SK-N-SH (cell line): ENCODE data around the gene TSPAN15. TPM values are rescaled to one million over a fixed set of nuclear protein-coding genes. Genes with fewer than 3 reads are reported as not detected.

Source experiments
- CTCF ChIA-PET: fragments of 300-600, 350-600 bp; formaldehyde crosslinking; extraction: SDS; loops from one replicate; lab custom pipeline; 2021; lab: Yijun Ruan, JAX
- POLR2A ChIA-PET: fragments of 350-600 bp; sonication (Branson Sonifier 250); formaldehyde crosslinking; extraction: SDS; loops from one replicate; lab custom pipeline; 2020; ENCODE audit warnings: antibody characterized with exemption, inconsistent platforms; lab: Yijun Ruan, JAX
- DNase-seq: peaks from one replicate; pipeline ENCODE4 v3.0.0; 2012
- H2AFZ ChIP-seq: fragments of 200-600 bp; sonication (generic); 2 replicates; pipeline ENCODE4 v1.8.1; 2016; ENCODE audit warnings: antibody characterized with exemption, mild to moderate bottlenecking, low read depth
- H3F3A ChIP-seq: fragments of 200-600 bp; sonication (generic); replicated peaks from 2 replicates; pipeline ENCODE3; 2016; ENCODE audit warnings: antibody characterized with exemption, mild to moderate bottlenecking; ENCODE audit not compliant: insufficient read depth
- H3K27ac ChIP-seq, 2 experiments: fragments of 200-500 bp in 1 of 2; fragments of 200-600 bp in 1 of 2; sonication (Bioruptor generic) in 1 of 2; sonication (generic), shearing (Covaris generic) in 1 of 2; 2 replicates each; pipeline versions ENCODE4 v1.5.1 to v1.6.1; 2014 to 2016; ENCODE audit warnings: low read depth in 2 of 2, inconsistent platforms in 1 of 2, low read length in 1 of 2, mild to moderate bottlenecking in 1 of 2, mixed read lengths in 1 of 2
- H3K27me3 ChIP-seq: fragments of 200-600 bp; sonication (generic), shearing (Covaris generic); 2 replicates; pipeline ENCODE4 v1.6.1; 2016; ENCODE audit warnings: mixed run types; ENCODE audit not compliant: insufficient read depth
- H3K36me3 ChIP-seq, 2 experiments: fragments of 200-500 bp in 1 of 2; fragments of 200-600 bp in 1 of 2; sonication (Bioruptor generic) in 1 of 2; sonication (generic) in 1 of 2; replicated peaks in 1 of 2; 2 replicates each; pipeline versions ENCODE3 to v1.5.1; 2014 to 2016; ENCODE audit warnings: low read length in 1 of 2, mild to moderate bottlenecking in 1 of 2; ENCODE audit not compliant: insufficient read depth in 2 of 2, control insufficient read depth in 1 of 2
- H3K4me1 ChIP-seq, 2 experiments: fragments of 200-500 bp in 1 of 2; fragments of 200-600 bp in 1 of 2; sonication (Bioruptor generic) in 1 of 2; sonication (generic), shearing (Covaris generic) in 1 of 2; 2 replicates each; pipeline versions ENCODE4 v1.5.1 to v1.6.1; 2014 to 2016; ENCODE audit warnings: low read depth in 1 of 2, low read length in 1 of 2, mixed run types in 1 of 2; ENCODE audit not compliant: insufficient read depth in 2 of 2, control insufficient read depth in 1 of 2
- H3K4me2 ChIP-seq: fragments of 200-600 bp; sonication (generic), shearing (Covaris generic); 2 replicates; pipeline ENCODE4 v1.6.1; 2017; ENCODE audit warnings: mixed run types
- H3K4me3 ChIP-seq, 2 experiments: fragments of 200-500 bp in 1 of 2; fragments of 200-600 bp in 1 of 2; sonication (Bioruptor generic) in 1 of 2; sonication (generic), shearing (Covaris generic) in 1 of 2; 2 replicates each; pipeline versions ENCODE4 v1.5.1 to v1.8.1; 2014 to 2016; ENCODE audit warnings: low read depth in 2 of 2, inconsistent platforms in 1 of 2, low read length in 1 of 2, mild to moderate bottlenecking in 1 of 2, mixed read lengths in 1 of 2, moderate library complexity in 1 of 2
- H3K79me2 ChIP-seq: fragments of 200-600 bp; sonication (generic); 2 replicates; pipeline ENCODE4 v1.8.1; 2017; ENCODE audit warnings: mild to moderate bottlenecking; ENCODE audit not compliant: insufficient read depth
- H3K9ac ChIP-seq: fragments of 200-600 bp; sonication (generic); 2 replicates; pipeline ENCODE4 v1.6.1; 2017; ENCODE audit warnings: mixed run types
- H3K9me2 ChIP-seq: fragments of 200-600 bp; sonication (generic); 2 replicates; pipeline ENCODE4 v1.6.1; 2017; ENCODE audit warnings: mixed run types
- H3K9me3 ChIP-seq: fragments of 200-600 bp; sonication (generic); 2 replicates; pipeline ENCODE4 v1.6.1; 2017; ENCODE audit warnings: mixed run types, mild to moderate bottlenecking, moderate library complexity
- H4K20me1 ChIP-seq: fragments of 200-600 bp; sonication (generic); 2 replicates; pipeline ENCODE4 v1.6.1; 2017; ENCODE audit warnings: mild to moderate bottlenecking, mixed run types; ENCODE audit not compliant: insufficient read depth
- CTCF ChIP-seq: fragments of 200-600 bp; sonication (generic); IDR thresholded peaks from 2 replicates; pipeline ENCODE4 v1.6.1; 2017; ENCODE audit warnings: antibody characterized with exemption, mild to moderate bottlenecking, moderate library complexity
- JUND ChIP-seq: IDR thresholded peaks from 2 replicates; pipeline ENCODE4 v1.4.0; 2012
- MXI1 ChIP-seq: IDR thresholded peaks from 2 replicates; pipeline ENCODE4 v1.6.1; 2012; ENCODE audit warnings: mild to moderate bottlenecking, low read depth, low read length, improper control_type of control experiment
- NFIC ChIP-seq: IDR thresholded peaks from 2 replicates; pipeline ENCODE4 v1.4.0; 2012; ENCODE audit warnings: borderline replicate concordance
- NRF1 ChIP-seq: IDR thresholded peaks from 2 replicates; pipeline ENCODE4 v1.6.1; 2012; ENCODE audit warnings: low read depth, mild to moderate bottlenecking, low read length
- RFX5 ChIP-seq: IDR thresholded peaks from 2 replicates; pipeline ENCODE4 v1.6.1; 2012; ENCODE audit warnings: mild to moderate bottlenecking, improper control_type of control experiment, low read length
- SMC3 ChIP-seq: IDR thresholded peaks from 2 replicates; pipeline ENCODE4 v1.6.1; 2012; ENCODE audit warnings: low read depth, low read length, improper control_type of control experiment
- WGBS: methylation state at CpG from one replicate; pipeline ENCODE4 v1.1.6; 2017; ENCODE audit warnings: low lambda C conversion rate; 5-methylcytosine and 5-hydroxymethylcytosine counted together
- polyA plus RNA-seq, 3 experiments: library from polyadenylated mRNA; depleted of rRNA; stranded (reverse); fragments of >200 nt; gene quantifications; 2 replicates each; pipeline ENCODE4 v1.2.3, GENCODE V29; 2012
- TF ChIP-seq, protein P1 (sequence below): IDR thresholded peaks from 2 replicates; pipeline ENCODE4 v1.6.1; 2012; ENCODE audit warnings: mild to moderate bottlenecking, low read depth, low read length, moderate library complexity

TSPAN15 gene
- polyA plus RNA-seq, 1 of the 3 experiments (the other 2 are of a cell fraction) = 8.5 TPM

GRCh38 chr10:69492091-69492745 lies 41.0 kb downstream of the TSPAN15 start:
- DNase-seq = no peak
- 74% methylated on average over 11 of the region's 13 CpGs for WGBS
- Histone ChIP-seq H3K27ac (no peak overlapping the region; a peak in 1 of 4 replicates), H3K27me3 (no peaks in the 10 kb centered on the region), H3K4me1 (peaks cover 0 to 19% of the 10 kb centered on the region in 2 experiments; a peak in 1 of 4 replicates), H3K4me2 (no peak overlapping the region), H2AFZ (no peak overlapping the region), H3K9ac (no peak overlapping the region), H3K36me3 (no peaks in the 10 kb centered on the region), H3K79me2 (no peaks in the 10 kb centered on the region), H3F3A (no peaks in the 10 kb centered on the region), H3K9me2 (no peaks in the 10 kb centered on the region), H3K9me3 (no peaks in the 10 kb centered on the region), H3K4me3 (no peak overlapping the region), H4K20me1 (no peaks in the 10 kb centered on the region)
- POLR2A ChIA-PET = interaction anchor here (1.3 kb wide), 1 partner anchor 13 kb away, joined by 3 read pairs; no protein-coding TSS in a partner anchor
- TF ChIP-seq MXI1 (no peak), SMC3 (no peak), RFX5 (no peak)
- CTCF ChIA-PET = interaction anchor here (0.6 to 2.6 kb wide), 10 partner anchors 13 to 308 kb away, joined by 3 to 10 read pairs (median 5); partner anchors contain the start of gene TSPAN15

DNA sequence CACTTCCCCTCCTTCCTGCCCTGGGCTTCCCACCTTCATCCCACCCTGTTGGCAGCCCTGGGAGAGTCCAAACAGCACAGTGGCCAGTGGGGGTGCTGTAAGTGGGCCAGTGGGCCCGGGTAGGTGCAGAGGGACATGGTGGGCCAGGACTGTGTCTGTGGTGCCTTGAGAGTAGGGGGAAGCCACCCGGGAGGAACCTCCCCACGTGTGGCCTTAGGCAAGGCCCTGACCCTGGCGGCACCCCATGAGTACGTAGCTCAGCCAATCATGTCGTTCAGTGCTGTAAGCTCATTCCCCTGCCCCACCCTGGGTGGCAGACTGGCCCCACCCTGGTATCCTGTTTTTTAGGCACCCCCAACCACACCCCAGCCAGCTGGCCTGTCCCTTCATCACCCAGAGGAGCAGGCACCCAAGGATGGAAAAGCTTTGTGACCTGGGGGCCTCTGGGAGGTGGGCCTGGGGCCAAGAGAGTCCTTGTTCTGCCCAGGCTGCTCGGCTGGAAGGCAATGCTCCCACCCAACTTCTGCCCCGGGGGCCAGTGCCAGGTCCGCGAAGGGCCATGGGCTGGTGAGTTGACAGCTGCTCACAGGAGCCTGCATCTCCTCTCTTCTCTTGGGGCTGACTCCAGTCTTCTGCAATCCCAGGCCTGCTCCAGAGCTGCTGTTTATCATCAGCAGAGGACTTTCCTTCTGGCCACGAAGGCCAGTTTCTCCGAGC lies 41.6 kb downstream of the TSPAN15 start:
- H3K9me3 ChIP-seq = no peaks in the 10 kb centered on the region
- TF ChIP-seq JUND (no peak), CTCF (no peak), NRF1 (no peak), MXI1 (no peak), NFIC (no peak)
- TF ChIP-seq, protein P1, sequence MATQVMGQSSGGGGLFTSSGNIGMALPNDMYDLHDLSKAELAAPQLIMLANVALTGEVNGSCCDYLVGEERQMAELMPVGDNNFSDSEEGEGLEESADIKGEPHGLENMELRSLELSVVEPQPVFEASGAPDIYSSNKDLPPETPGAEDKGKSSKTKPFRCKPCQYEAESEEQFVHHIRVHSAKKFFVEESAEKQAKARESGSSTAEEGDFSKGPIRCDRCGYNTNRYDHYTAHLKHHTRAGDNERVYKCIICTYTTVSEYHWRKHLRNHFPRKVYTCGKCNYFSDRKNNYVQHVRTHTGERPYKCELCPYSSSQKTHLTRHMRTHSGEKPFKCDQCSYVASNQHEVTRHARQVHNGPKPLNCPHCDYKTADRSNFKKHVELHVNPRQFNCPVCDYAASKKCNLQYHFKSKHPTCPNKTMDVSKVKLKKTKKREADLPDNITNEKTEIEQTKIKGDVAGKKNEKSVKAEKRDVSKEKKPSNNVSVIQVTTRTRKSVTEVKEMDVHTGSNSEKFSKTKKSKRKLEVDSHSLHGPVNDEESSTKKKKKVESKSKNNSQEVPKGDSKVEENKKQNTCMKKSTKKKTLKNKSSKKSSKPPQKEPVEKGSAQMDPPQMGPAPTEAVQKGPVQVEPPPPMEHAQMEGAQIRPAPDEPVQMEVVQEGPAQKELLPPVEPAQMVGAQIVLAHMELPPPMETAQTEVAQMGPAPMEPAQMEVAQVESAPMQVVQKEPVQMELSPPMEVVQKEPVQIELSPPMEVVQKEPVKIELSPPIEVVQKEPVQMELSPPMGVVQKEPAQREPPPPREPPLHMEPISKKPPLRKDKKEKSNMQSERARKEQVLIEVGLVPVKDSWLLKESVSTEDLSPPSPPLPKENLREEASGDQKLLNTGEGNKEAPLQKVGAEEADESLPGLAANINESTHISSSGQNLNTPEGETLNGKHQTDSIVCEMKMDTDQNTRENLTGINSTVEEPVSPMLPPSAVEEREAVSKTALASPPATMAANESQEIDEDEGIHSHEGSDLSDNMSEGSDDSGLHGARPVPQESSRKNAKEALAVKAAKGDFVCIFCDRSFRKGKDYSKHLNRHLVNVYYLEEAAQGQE = no peak
- TF ChIP-seq, all 33 proteins: peak for 0
- H3K27me3 ChIP-seq = no peaks in the 10 kb centered on the region
- no peaks in the 10 kb centered on the region for H3K79me2 ChIP-seq
- ChIA-PET POLR2A (interaction anchor here (1.3 kb wide), 1 partner anchor 13 kb away, joined by 3 read pairs; no protein-coding TSS in a partner anchor), CTCF (interaction anchor here (0.9 to 2.6 kb wide), 5 partner anchors 14 to 85 kb away, joined by 5 to 10 read pairs (median 6); partner anchors contain the start of gene TSPAN15)
- no peaks in the 10 kb centered on the region for H4K20me1 ChIP-seq
- no peaks in the 10 kb centered on the region for H3F3A ChIP-seq
- H3K27ac ChIP-seq = no peak overlapping the region; a peak in 1 of 4 replicates
- H3K4me2 ChIP-seq = no peak overlapping the region
- H3K9ac ChIP-seq = no peak overlapping the region
- no peak for DNase-seq
- no peak overlapping the region for H2AFZ ChIP-seq
- peaks cover 0 to 13% of the 10 kb centered on the region in 2 experiments; a peak in 1 of 4 replicates for H3K4me1 ChIP-seq
- 64% methylated on average over 5 of the region's 12 CpGs for WGBS
- H3K9me2 ChIP-seq = no peaks in the 10 kb centered on the region
- H3K4me3 ChIP-seq = no peak overlapping the region
- H3K36me3 ChIP-seq = no peaks in the 10 kb centered on the region
